GM19395 (cell line): ENCODE measurements around the gene AOPEP.

Experiments
- ATAC-seq: cut with Tn5 transposase; IDR thresholded peaks from one replicate; pipeline ENCODE4 v1.9.1; 2021; ENCODE audit warnings: mild to moderate bottlenecking, moderate library complexity; ENCODE audit not compliant: unreplicated experiment

Gene AOPEP

GRCh38 chr9:94911986-94912635 is 185.6 kb downstream of the AOPEP start:
- no peak for ATAC-seq

GRCh38 chr9:94912700-94913249 is 186.3 kb downstream of the AOPEP start:
- ATAC-seq, result no peak

- ATAC-seq, result no peak
Observed at GRCh38 chr9:94913550-94913949, 187.1 kb downstream of the AOPEP start.

GRCh38 chr9:94915476-94916450 is 189.3 kb downstream of the AOPEP start:
- no peak for ATAC-seq

- ATAC-seq, result no peak
Observed at GRCh38 chr9:94916956-94917355, 190.5 kb downstream of the AOPEP start.

- ATAC-seq, result no peak
Observed at GRCh38 chr9:94918038-94918753, 191.7 kb downstream of the AOPEP start.

- ATAC-seq, result no peak
Observed at GRCh38 chr9:94919376-94920098, 193.0 kb downstream of the AOPEP start.

GRCh38 chr9:94920420-94921091 is 194.1 kb downstream of the AOPEP start:
- ATAC-seq, result no peak

GRCh38 chr9:94921092-94921471 is 194.6 kb downstream of the AOPEP start:
- ATAC-seq, result no peak

GRCh38 chr9:94921656-94922055 is 195.2 kb downstream of the AOPEP start:
- no peak for ATAC-seq

- ATAC-seq, result no peak
Observed at GRCh38 chr9:94922098-94922607, 195.7 kb downstream of the AOPEP start.

- no peak for ATAC-seq
Observed at GRCh38 chr9:94922691-94923107, 196.2 kb downstream of the AOPEP start.

GRCh38 chr9:94923326-94924089 is 197.0 kb downstream of the AOPEP start:
- ATAC-seq, result no peak

GRCh38 chr9:94925751-94926430 is 199.4 kb downstream of the AOPEP start:
- no peak for ATAC-seq

GRCh38 chr9:94926431-94926800 is 199.9 kb downstream of the AOPEP start:
- no peak for ATAC-seq

GRCh38 chr9:94927048-94927761 is 200.7 kb downstream of the AOPEP start:
- no peak for ATAC-seq

- no peak for ATAC-seq
Observed at GRCh38 chr9:94927762-94928670, 201.5 kb downstream of the AOPEP start.
